Superior temporal gyrus (tissue), 1 donor: Measurements from ENCODE around the gene PTPN1.
"Not testable (repeated sequence)": the region's sequence is repeated elsewhere in the genome, so short reads cannot be mapped to it uniquely, and the experiment has no call there.

Experiments used
- DNase-seq: peaks from one replicate; pipeline ENCODE4 v3.0.0-alpha.2; 2016; ENCODE audit errors: extremely low spot score

Gene PTPN1

GRCh38 chr20:50590348-50590664 is 80.1 kb downstream of the PTPN1 start:
- no peak for DNase-seq

- peak; percentile 1 for DNase-seq
These were observed 81.2 kb downstream of the PTPN1 start for GRCh38 chr20:50591233-50591852.

GRCh38 chr20:50592282-50593004 is 82.3 kb downstream of the PTPN1 start:
- peak; percentile 4 for DNase-seq

GRCh38 chr20:50593005-50593335 is 82.8 kb downstream of the PTPN1 start:
- DNase-seq, result no peak

GRCh38 chr20:50594231-50594590 is 84.0 kb downstream of the PTPN1 start:
- DNase-seq, result no peak

- no peak for DNase-seq
These were observed 84.6 kb downstream of the PTPN1 start for GRCh38 chr20:50594591-50595432.

GRCh38 chr20:50595433-50595895 is 85.3 kb downstream of the PTPN1 start:
- no peak for DNase-seq

GRCh38 chr20:50595988-50596693 is 86.0 kb downstream of the PTPN1 start:
- no peak for DNase-seq

GRCh38 chr20:50596694-50597021 is 86.5 kb downstream of the PTPN1 start:
- no peak for DNase-seq

- DNase-seq, result no peak
These were observed 87.3 kb downstream of the PTPN1 start for GRCh38 chr20:50597406-50597969.

GRCh38 chr20:50598074-50598473 is 87.9 kb downstream of the PTPN1 start:
- no peak for DNase-seq

- not testable (repeated sequence) for DNase-seq
These were observed 88.6 kb downstream of the PTPN1 start for GRCh38 chr20:50598768-50599167.

GRCh38 chr20:50600281-50600895 is 90.2 kb downstream of the PTPN1 start:
- DNase-seq, result no peak

GRCh38 chr20:50601511-50602431 is 91.6 kb downstream of the PTPN1 start:
- DNase-seq, result no peak

- DNase-seq, result no peak
These were observed 92.4 kb downstream of the PTPN1 start for GRCh38 chr20:50602432-50603088.

- no peak for DNase-seq
These were observed 94.3 kb downstream of the PTPN1 start for GRCh38 chr20:50604451-50604850.

GRCh38 chr20:50605136-50605535 is 95.0 kb downstream of the PTPN1 start:
- no peak for DNase-seq

GRCh38 chr20:50607436-50607835 is 97.3 kb downstream of the PTPN1 start:
- no peak for DNase-seq

- DNase-seq, result no peak
These were observed 97.9 kb downstream of the PTPN1 start for GRCh38 chr20:50607850-50608749.
